Measurements from ENCODE around the gene SLAIN2. TPM values are rescaled to one million over a fixed set of nuclear protein-coding genes. Genes with fewer than 3 reads are reported as not detected.

The SLAIN2 gene
- total RNA-seq, 2 donors from 2014 or later = 70.2 to 98.5 TPM

DNA sequence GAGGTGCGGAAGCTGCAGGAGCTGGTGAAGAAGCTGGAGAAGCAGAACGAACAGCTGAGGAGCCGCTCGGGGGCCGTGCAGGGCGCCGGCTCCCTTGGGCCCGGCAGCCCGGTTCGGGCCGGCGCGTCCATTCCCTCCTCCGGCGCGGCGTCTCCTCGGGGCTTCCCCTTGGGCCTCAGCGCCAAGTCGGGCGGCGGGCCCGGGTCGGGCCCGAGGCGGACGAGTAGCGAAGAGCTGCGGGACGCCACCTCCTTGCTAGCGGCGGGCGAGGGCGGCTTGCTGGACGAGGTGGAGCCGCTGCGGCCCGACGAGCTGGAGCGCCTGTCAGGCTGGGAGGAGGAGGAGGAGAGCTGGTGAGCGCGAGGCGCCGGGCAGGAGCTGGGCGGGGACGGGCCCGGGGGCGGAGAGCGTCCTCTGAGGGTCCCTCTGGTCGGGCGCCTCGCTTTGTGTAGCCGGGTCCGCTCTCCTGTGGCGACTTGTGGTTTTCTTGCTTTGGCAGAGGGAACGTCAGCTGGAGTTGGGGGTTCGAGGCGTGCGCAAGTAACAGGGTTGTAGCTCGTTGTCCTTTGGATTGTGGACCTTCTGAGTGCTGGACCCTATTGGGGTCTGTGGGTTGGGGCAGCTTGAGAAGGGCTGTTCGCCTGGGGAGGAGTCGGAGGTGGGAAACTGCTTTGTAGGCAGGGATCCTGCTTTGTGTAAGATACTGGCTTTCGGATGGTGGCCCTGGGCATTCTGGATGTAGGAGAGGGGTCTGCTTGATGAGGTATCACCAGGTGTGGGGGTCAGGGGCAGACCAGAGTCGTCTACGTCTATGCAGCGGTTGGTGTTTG lies 662 bp downstream of the SLAIN2 start:
- intact Hi-C loops (cut with DNase I) = no loop called here
- H3K9ac ChIP-seq (ENCODE audit: low read depth in 2 of 2, low read length in 2 of 2) = peak overlapping the region; percentile 95 to 98
- H3K27me3 ChIP-seq = no peaks in the 10 kb centered on the region
- peak overlapping the region; percentile 90 for H3K4me3 ChIP-seq
- no peaks in the 10 kb centered on the region for H3K36me3 ChIP-seq
- peak overlapping the region; percentile 96 for H3K27ac ChIP-seq
- H3K4me1 ChIP-seq = no peaks in the 10 kb centered on the region
- TF ChIP-seq, protein P1, sequence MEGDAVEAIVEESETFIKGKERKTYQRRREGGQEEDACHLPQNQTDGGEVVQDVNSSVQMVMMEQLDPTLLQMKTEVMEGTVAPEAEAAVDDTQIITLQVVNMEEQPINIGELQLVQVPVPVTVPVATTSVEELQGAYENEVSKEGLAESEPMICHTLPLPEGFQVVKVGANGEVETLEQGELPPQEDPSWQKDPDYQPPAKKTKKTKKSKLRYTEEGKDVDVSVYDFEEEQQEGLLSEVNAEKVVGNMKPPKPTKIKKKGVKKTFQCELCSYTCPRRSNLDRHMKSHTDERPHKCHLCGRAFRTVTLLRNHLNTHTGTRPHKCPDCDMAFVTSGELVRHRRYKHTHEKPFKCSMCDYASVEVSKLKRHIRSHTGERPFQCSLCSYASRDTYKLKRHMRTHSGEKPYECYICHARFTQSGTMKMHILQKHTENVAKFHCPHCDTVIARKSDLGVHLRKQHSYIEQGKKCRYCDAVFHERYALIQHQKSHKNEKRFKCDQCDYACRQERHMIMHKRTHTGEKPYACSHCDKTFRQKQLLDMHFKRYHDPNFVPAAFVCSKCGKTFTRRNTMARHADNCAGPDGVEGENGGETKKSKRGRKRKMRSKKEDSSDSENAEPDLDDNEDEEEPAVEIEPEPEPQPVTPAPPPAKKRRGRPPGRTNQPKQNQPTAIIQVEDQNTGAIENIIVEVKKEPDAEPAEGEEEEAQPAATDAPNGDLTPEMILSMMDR (IDR thresholded peaks at IDR 0.05) = no peak
- DNase-seq = peak; percentile 57
- no peaks in the 10 kb centered on the region for H3K9me3 ChIP-seq

DNA sequence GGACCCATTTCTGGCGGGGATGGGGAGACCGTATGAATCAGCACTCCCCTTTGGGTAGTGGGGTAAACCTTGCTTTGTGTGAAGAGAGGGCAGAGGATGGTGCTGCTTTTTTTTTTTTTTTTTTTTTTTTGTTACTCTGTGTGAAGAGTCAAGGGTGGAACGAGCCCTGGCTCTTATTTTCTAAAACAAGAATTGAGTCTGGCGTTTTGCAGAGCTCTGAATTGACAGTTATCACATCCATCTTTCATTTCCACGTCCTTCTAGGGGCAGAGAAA lies 1.2 kb downstream of the SLAIN2 start:
- Histone ChIP-seq H3K9ac (ENCODE audit: low read depth in 2 of 2, low read length in 2 of 2) (peak overlapping the region; percentile 95 to 98), H3K27ac (peak overlapping the region; percentile 96), H3K4me1 (no peaks in the 10 kb centered on the region), H3K4me3 (peak overlapping the region; percentile 90), H3K36me3 (no peaks in the 10 kb centered on the region), H3K9me3 (no peaks in the 10 kb centered on the region), H3K27me3 (no peaks in the 10 kb centered on the region)
- DNase-seq = no peak
- intact Hi-C loops (cut with DNase I) = no loop called here
- TF ChIP-seq, protein P1 (IDR thresholded peaks at IDR 0.05) = no peak

DNA sequence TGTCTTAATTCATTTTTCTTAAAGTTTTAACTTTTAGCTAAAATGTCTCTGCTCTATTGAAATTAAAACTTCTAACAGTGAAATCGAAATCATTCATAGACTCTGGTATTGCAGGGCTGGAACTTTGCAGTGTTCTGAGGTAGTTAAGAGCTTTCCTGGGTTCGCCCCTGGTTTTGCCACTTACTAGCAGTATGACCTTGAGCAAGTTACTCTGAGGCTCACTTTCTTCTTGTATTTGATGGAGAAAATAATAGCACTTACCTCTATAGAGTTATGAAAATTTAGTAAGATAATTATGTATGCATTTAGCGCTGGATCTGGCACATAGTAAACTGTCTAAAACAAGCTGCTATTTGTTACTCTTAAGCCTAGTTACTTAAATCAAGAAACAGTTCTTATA lies 1.7 kb downstream of the SLAIN2 start:
- Histone ChIP-seq H3K36me3 (no peaks in the 10 kb centered on the region), H3K27me3 (no peaks in the 10 kb centered on the region), H3K4me1 (no peaks in the 10 kb centered on the region), H3K9ac (ENCODE audit: low read depth in 2 of 2, low read length in 2 of 2) (peak overlapping the region in 1 of 2 donors; percentile 57), H3K4me3 (peak overlapping the region; percentile 90), H3K27ac (no peak overlapping the region), H3K9me3 (no peaks in the 10 kb centered on the region)
- intact Hi-C loops (cut with DNase I) = no loop called here
- DNase-seq = no peak
- TF ChIP-seq, protein P1 (IDR thresholded peaks at IDR 0.05) = no peak

DNA sequence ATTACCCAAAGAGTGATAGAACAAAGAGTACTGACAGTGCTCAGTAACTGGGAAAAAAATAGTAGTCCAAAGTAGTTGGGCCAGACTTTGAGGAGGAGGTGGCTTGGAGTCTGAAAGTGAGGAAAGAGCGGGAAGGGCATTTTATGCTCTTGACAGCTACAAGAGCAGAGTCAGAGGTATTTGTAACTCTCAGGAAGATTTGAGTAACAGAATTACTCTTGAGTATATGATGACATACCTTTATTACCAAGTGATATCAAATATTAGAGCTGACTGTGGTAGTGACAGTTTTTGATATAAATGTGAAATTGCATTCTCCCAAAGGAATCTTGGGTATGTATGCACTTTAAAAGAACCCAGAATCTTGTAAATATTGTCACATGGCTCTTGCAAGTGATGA lies 2.2 kb downstream of the SLAIN2 start:
- Histone ChIP-seq H3K4me3 (peak overlapping the region; percentile 90), H3K9me3 (no peaks in the 10 kb centered on the region), H3K9ac (ENCODE audit: low read depth in 2 of 2, low read length in 2 of 2) (no peak overlapping the region), H3K4me1 (no peaks in the 10 kb centered on the region), H3K36me3 (no peaks in the 10 kb centered on the region), H3K27ac (no peak overlapping the region), H3K27me3 (no peaks in the 10 kb centered on the region)
- intact Hi-C loops (cut with DNase I) = no loop called here
- no peak for DNase-seq
- TF ChIP-seq, protein P1 (IDR thresholded peaks at IDR 0.05) = no peak

DNA sequence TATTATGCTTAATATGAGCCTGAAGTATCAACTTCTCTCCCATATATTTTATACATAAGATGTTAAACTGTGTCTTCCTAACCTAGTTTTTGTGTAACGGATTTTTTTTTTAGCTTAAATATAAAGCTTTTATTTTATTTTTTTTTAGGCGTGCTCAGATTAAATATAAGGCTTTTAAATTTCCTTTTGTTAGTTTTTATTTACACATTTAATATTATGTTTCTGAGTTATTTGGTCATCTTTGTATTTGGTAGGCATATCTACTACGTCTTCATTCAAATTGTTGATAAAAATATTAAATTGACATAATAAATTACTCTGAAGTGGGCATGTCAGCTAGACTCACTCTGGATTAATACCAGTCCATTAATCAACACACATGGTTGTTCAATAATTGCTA lies 4.2 kb downstream of the SLAIN2 start:
- intact Hi-C loops (cut with DNase I) = no loop called here
- H3K36me3 ChIP-seq = no peaks in the 10 kb centered on the region
- no peaks in the 10 kb centered on the region for H3K4me1 ChIP-seq
- TF ChIP-seq, protein P1 (IDR thresholded peaks at IDR 0.05) = no peak
- no peak overlapping the region for H3K9ac ChIP-seq (ENCODE audit: low read depth in 2 of 2, low read length in 2 of 2)
- no peaks in the 10 kb centered on the region for H3K27me3 ChIP-seq
- H3K4me3 ChIP-seq = no peak overlapping the region
- no peak for DNase-seq
- H3K27ac ChIP-seq = no peak overlapping the region
- no peaks in the 10 kb centered on the region for H3K9me3 ChIP-seq
